DND-41 (cell line): ENCODE measurements around the gene STAP1.

Experiments
- CTCF ChIP-seq: IDR thresholded peaks from 2 replicates; pipeline ENCODE4 v1.5.1; 2012; ENCODE audit warnings: borderline replicate concordance, low read length, moderate library complexity, mild to moderate bottlenecking; ENCODE audit not compliant: poor library complexity, severe bottlenecking; ENCODE audit errors: extremely low read depth
- EZH2 ChIP-seq: IDR thresholded peaks from 3 replicates; pipeline ENCODE4 v1.6.1; 2012; ENCODE audit warnings: borderline replicate concordance, low read depth, mild to moderate bottlenecking, moderate library complexity, low read length, inconsistent platforms; ENCODE audit not compliant: severe bottlenecking

GRCh38 chr4:67632492-67632891 is 74.0 kb downstream of the STAP1 start:
- TF ChIP-seq CTCF (no peak), EZH2 (no peak)
